ENCODE measurements around the gene CCR4. TPM values are rescaled to one million over a fixed set of nuclear protein-coding genes. Genes with fewer than 3 reads are reported as not detected.
"Not testable (repeated sequence)": the region's sequence is repeated elsewhere in the genome, so short reads cannot be mapped to it uniquely, and the experiment has no call there.

CCR4 gene
- total RNA-seq, 3 donors from 2014 or later = 0.32 to 0.66 (median 0.44) TPM

DNA sequence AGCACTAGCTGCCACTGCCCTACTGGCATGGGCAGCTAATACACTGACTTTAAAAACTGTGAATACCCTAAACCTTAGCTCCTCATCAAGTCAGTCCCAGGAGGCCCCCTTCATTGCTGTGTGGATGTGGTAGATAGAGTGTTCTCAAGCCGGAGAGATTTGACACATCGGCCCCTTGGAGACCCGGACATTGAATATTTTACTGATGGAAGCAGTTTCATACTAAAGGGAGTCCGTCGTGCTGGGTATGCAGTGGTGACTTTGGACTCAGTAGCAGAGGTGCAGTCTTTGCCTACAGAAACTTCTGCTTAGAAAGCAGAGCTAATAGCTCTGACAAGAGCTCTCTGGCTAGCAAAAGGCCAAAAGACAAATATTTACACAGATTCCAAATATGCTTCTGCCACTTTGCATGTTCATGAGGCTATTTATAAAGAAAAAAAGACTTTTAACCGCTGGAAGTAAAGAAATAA, 17.5 kb downstream of the CCR4 start:
- intact Hi-C loops (cut with DNase I; ENCODE audit: low total_unique reads) = no loop called here
- H3K4me1 ChIP-seq = no peaks in the 10 kb centered on the region
- no peak overlapping the region for H3K27ac ChIP-seq
- no peaks in the 10 kb centered on the region for H3K36me3 ChIP-seq
- peaks cover 8 to 10% of the 10 kb centered on the region in 2 donors for H3K9me3 ChIP-seq
- H3K27me3 ChIP-seq = no peaks in the 10 kb centered on the region
- DNase-seq (ENCODE audit: low spot score in 2 of 2) = no peak
- TF ChIP-seq, protein P1, sequence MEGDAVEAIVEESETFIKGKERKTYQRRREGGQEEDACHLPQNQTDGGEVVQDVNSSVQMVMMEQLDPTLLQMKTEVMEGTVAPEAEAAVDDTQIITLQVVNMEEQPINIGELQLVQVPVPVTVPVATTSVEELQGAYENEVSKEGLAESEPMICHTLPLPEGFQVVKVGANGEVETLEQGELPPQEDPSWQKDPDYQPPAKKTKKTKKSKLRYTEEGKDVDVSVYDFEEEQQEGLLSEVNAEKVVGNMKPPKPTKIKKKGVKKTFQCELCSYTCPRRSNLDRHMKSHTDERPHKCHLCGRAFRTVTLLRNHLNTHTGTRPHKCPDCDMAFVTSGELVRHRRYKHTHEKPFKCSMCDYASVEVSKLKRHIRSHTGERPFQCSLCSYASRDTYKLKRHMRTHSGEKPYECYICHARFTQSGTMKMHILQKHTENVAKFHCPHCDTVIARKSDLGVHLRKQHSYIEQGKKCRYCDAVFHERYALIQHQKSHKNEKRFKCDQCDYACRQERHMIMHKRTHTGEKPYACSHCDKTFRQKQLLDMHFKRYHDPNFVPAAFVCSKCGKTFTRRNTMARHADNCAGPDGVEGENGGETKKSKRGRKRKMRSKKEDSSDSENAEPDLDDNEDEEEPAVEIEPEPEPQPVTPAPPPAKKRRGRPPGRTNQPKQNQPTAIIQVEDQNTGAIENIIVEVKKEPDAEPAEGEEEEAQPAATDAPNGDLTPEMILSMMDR (IDR thresholded peaks at IDR 0.05) = no peak
- TF ChIP-seq POLR2A (IDR thresholded peaks at IDR 0.05) (no peak), POLR2AphosphoS5 (IDR thresholded peaks at IDR 0.05) (no peak)
- H3K4me3 ChIP-seq = no peak overlapping the region

DNA sequence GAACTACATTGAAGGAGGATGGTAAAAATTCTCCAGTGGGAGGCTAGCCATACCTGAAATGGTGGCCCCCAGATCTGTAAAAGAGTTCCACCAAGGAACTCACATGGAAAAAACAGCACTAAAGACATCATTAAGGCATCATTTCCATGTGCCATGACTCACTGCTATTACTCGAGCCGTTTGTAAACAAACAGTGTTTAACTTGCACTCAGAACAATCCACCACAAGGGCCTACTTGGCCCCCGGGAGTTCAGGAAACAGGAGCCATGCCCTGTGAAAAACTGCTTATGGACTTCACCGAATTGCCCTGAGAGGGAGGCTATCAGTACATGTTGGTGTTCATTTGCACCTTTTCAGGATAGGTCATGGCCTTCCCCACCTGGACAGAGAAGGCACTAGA, 18.2 kb downstream of the CCR4 start:
- intact Hi-C loops (cut with DNase I; ENCODE audit: low total_unique reads) = no loop called here
- DNase-seq (ENCODE audit: low spot score in 2 of 2) = no peak

DNA sequence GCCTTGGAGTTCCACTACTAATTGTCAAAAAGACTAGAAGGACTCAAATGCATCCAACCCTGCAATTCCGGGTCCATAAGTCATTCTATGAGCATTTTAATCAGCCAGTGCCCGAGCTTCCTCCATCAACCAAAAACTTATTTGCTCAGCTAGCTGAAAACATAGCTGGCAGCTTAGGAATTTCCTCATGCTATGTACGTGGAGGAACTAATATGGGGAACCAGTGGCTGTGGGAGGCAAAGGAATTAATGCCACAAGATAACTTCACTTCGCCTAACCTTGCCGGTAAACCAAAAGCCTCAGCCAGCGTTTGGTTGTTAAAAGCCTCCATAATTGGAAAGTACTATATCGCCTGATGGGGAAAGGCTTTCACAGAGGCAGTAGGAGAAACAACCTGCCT, 19.8 kb downstream of the CCR4 start:
- H3K4me3 ChIP-seq; intact Hi-C loops (cut with DNase I; ENCODE audit: low total_unique reads); H3K9me3 ChIP-seq; H3K36me3 ChIP-seq; H3K27me3 ChIP-seq; H3K27ac ChIP-seq; H3K4me1 ChIP-seq; DNase-seq (ENCODE audit: low spot score in 2 of 2): not testable (repeated sequence)

More for the DNA sequence above, 18.2 kb downstream of the CCR4 start:
- TF ChIP-seq POLR2A (IDR thresholded peaks at IDR 0.05) (no peak), POLR2AphosphoS5 (IDR thresholded peaks at IDR 0.05) (no peak)
- TF ChIP-seq, protein P1 (IDR thresholded peaks at IDR 0.05) = no peak
- Histone ChIP-seq H3K27ac (no peak overlapping the region), H3K27me3 (no peaks in the 10 kb centered on the region), H3K4me3 (no peak overlapping the region), H3K36me3 (no peaks in the 10 kb centered on the region), H3K9me3 (peaks cover 8 to 10% of the 10 kb centered on the region in 2 donors), H3K4me1 (no peaks in the 10 kb centered on the region)

DNA sequence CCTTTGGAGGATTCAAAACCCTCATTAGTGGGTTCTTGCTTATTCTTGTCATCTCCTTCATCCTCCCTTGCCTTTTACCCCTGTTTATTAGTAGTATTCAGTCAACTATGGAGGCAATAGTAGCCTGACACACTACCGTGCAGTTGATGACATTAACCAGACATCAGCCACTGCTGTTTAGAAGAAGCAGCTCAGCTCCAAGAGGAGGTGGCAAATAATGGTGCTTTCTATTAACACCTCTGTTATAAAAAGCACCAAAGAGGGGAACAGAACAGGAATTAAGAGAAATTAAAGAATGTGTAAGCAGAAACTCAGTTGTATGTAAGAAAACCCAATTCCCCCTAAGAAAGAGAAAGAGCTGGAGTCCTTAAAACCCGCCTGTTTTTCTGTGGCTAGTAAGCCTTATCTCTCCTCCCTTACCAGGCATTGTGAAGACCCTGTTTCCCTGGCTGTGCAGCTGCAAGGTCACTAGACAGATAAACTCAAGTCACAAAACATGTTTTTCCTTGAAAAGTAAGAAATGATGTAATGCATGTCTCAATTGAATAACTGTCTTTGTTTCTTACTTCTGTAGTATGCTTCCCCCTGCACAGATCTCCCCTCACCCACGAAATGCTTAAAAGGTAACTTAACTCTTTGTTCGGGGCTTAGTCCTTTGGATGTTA, 21.2 kb downstream of the CCR4 start:
- no peaks in the 10 kb centered on the region for H3K4me1 ChIP-seq
- no peak overlapping the region for H3K27ac ChIP-seq
- no peaks in the 10 kb centered on the region for H3K27me3 ChIP-seq
- TF ChIP-seq, protein P1 (IDR thresholded peaks at IDR 0.05) = no peak
- TF ChIP-seq POLR2AphosphoS5 (IDR thresholded peaks at IDR 0.05) (no peak), POLR2A (IDR thresholded peaks at IDR 0.05) (no peak)
- intact Hi-C loops (cut with DNase I; ENCODE audit: low total_unique reads) = no loop called here
- no peaks in the 10 kb centered on the region for H3K9me3 ChIP-seq
- DNase-seq (ENCODE audit: low spot score in 2 of 2) = no peak
- no peaks in the 10 kb centered on the region for H3K36me3 ChIP-seq
- no peak overlapping the region for H3K4me3 ChIP-seq

DNA sequence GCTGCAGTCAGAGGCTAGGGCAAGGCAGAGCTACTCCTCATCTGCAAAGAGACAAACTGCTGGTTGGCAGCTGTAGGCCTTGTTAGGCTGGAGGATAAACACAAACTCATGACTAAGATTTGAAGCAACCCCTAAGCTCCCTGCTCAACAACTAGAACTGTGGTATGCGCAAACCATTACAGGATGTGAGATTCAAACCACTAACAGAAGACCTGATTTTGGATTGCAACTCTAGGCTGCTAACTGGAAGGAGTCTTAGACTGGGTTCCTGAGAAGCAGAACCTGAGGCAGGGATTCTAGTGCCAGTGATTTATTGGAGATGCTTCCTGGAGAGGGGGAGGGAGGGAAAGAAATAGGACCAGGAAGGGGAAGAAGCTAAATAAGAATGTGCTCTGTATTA, 22.5 kb downstream of the CCR4 start:
- no peak for DNase-seq (ENCODE audit: low spot score in 2 of 2)
- Histone ChIP-seq H3K4me1 (no peaks in the 10 kb centered on the region), H3K27ac (no peak overlapping the region), H3K36me3 (no peaks in the 10 kb centered on the region), H3K9me3 (no peaks in the 10 kb centered on the region), H3K4me3 (no peak overlapping the region), H3K27me3 (no peaks in the 10 kb centered on the region)
- intact Hi-C loops (cut with DNase I; ENCODE audit: low total_unique reads) = no loop called here
- no peak for TF ChIP-seq POLR2AphosphoS5 (IDR thresholded peaks at IDR 0.05)
- TF ChIP-seq, protein P1 (IDR thresholded peaks at IDR 0.05) = no peak
- TF ChIP-seq POLR2A (IDR thresholded peaks at IDR 0.05) = no peak
